Neutrophil (primary cell): ENCODE results near the gene TTC3.

Experiments used
- H3K27ac ChIP-seq: fragments of 200-600 bp; sonication (generic); 2 replicates; pipeline ENCODE4 v1.5.1; 2016; ENCODE audit warnings: mild to moderate bottlenecking, moderate library complexity
- H3K27me3 ChIP-seq: fragments of 200-600 bp; sonication (generic); 2 replicates; pipeline ENCODE4 v1.6.0; 2016; ENCODE audit warnings: mild to moderate bottlenecking
- H3K36me3 ChIP-seq: fragments of 200-600 bp; sonication (generic); 2 replicates; pipeline ENCODE4 v1.5.1; 2017
- H3K4me1 ChIP-seq, 2 experiments: fragments of 200-600 bp in 1 of 2; sonication (generic) in 1 of 2; 1 replicate in 1 of 2; 2 replicates in 1 of 2; pipeline versions ENCODE4 v1.5.1 to v1.6.1; 2013 to 2016; ENCODE audit warnings: low read depth in 1 of 2, low read length in 1 of 2, mild to moderate bottlenecking in 1 of 2, moderate library complexity in 1 of 2; ENCODE audit not compliant: control insufficient read depth in 1 of 2, insufficient read depth in 1 of 2
- H3K4me3 ChIP-seq, 2 experiments: fragments of 200-600 bp in 1 of 2; sonication (generic) in 1 of 2; 1 replicate in 1 of 2; 2 replicates in 1 of 2; pipeline ENCODE4 v1.5.1; 2013 to 2016; ENCODE audit warnings: low read depth in 1 of 2, low read length in 1 of 2, mild to moderate bottlenecking in 1 of 2, moderate library complexity in 1 of 2
- H3K9me3 ChIP-seq: fragments of 200-600 bp; sonication (generic); 2 replicates; pipeline ENCODE4 v1.5.1; 2016
- TF ChIP-seq, protein P1 (sequence below): fragments of 200-600 bp; sonication (generic); IDR thresholded peaks from 2 replicates; pipeline ENCODE4 v1.5.1; 2016; ENCODE audit warnings: antibody characterized with exemption

The TTC3 gene

DNA sequence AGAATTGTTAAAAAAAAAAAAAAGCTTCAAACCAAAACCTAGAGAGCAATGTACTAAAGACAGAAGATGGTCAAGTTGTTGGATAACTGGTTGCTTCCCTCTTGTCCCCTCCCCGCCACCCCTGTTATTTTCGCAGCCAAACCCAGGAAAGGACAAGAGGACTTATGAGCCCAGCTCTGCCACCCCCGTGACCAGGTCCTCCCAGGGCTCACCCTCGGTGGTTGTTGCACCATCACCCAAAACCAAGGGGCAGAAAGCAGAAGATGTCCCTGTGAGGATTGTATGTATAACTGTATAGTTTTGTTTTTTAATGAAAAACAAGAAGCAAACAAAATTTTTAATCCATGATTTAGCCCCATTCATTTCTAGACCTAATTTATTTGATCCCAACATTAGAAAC lies 124.7 kb downstream of the TTC3 start:
- Histone ChIP-seq H3K4me1 (no peaks in the 10 kb centered on the region), H3K36me3 (peaks cover 71% of the 10 kb centered on the region), H3K4me3 (no peak overlapping the region), H3K27ac (no peak overlapping the region), H3K27me3 (no peaks in the 10 kb centered on the region), H3K9me3 (no peaks in the 10 kb centered on the region)
- TF ChIP-seq, protein P1, sequence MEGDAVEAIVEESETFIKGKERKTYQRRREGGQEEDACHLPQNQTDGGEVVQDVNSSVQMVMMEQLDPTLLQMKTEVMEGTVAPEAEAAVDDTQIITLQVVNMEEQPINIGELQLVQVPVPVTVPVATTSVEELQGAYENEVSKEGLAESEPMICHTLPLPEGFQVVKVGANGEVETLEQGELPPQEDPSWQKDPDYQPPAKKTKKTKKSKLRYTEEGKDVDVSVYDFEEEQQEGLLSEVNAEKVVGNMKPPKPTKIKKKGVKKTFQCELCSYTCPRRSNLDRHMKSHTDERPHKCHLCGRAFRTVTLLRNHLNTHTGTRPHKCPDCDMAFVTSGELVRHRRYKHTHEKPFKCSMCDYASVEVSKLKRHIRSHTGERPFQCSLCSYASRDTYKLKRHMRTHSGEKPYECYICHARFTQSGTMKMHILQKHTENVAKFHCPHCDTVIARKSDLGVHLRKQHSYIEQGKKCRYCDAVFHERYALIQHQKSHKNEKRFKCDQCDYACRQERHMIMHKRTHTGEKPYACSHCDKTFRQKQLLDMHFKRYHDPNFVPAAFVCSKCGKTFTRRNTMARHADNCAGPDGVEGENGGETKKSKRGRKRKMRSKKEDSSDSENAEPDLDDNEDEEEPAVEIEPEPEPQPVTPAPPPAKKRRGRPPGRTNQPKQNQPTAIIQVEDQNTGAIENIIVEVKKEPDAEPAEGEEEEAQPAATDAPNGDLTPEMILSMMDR = no peak

DNA sequence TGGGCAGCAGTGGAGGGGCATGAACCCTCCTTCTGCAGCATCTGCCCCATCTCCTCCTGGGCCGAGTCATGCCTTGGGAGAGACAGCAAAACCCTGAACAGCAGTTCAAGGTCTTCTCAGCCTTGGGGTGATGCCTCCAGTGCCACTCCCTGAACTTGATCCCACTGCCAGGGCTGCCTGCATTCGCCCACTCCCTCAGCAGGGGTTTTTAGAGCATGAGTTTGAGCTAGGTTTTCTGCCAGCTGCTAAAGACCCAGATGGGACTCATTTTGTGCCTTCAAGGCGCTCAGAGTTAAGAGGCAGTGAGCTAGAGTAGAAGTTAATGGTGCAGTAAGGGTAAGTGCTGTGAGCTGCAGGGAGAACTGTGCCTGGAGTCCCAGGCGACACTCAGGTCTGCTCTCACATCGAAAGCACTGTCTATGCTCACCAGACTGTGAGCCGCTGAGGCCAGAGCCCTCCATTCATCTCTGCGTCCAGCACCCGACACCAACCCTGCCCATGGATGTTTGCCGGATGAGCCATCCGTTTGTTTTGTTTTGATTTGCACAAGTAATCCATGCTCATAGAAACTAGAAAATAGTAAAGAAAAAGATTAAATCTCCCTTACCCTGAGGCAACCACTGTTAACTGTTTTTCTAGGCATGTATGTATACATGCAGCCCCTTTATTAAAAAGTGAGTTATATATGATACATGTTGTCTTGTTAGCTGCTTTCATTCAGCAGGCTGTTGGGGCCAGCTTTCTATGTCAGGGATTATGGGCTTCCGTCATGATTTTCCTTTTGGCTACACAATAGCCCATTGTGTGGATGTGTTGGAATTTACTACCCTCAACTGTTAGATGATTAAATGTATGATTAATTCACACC lies 126.2 kb downstream of the TTC3 start:
- Histone ChIP-seq H3K36me3 (peaks cover 65% of the 10 kb centered on the region), H3K4me1 (no peaks in the 10 kb centered on the region), H3K9me3 (no peaks in the 10 kb centered on the region), H3K27me3 (no peaks in the 10 kb centered on the region), H3K27ac (no peak overlapping the region), H3K4me3 (no peak overlapping the region)
- TF ChIP-seq, protein P1 = no peak

DNA sequence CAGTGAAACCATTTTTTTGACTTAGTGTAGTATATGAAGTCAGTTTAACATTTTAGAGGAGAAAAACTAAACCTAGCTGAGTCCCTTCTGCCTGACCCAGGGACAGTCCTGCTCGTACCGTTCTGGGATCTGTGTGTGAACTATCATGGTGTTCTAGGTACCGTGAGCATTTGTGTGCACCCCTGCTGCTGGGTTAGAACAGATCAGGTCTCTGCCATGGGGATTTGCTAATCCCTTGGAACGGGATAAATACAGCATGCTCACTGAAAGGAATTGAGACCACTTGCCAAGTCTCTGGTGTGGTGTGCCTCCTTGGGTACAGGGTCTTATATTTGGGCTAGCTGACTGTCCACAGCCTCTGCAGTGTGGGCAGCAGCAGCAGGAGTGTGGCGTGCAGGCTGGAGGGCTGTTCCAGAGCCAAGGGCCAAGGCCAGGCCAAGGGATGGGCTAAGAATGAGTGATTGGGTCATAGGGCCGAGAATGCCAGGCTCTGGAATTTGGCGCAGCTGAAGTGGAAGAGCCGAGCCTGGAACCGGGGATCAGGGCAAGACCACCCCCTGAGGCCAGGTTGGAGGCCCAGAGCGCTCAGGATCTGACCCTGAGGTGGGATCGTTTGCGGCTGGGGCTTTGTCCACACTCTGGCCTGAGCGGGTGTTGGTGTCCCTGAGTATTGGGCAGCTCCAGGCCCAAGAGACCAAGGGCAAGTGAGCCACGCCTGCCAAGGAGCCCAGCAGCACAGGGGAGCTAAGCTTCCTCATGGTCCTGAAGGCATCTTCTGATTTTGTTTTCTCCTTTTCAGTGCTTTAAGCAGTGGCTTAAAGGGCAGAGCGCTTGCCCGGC lies 127.8 kb downstream of the TTC3 start:
- H3K4me1 ChIP-seq = no peaks in the 10 kb centered on the region
- no peak overlapping the region for H3K27ac ChIP-seq
- H3K27me3 ChIP-seq = no peaks in the 10 kb centered on the region
- H3K4me3 ChIP-seq = no peak overlapping the region
- H3K36me3 ChIP-seq = peaks cover 52% of the 10 kb centered on the region
- H3K9me3 ChIP-seq = no peaks in the 10 kb centered on the region
- TF ChIP-seq, protein P1 = no peak

DNA sequence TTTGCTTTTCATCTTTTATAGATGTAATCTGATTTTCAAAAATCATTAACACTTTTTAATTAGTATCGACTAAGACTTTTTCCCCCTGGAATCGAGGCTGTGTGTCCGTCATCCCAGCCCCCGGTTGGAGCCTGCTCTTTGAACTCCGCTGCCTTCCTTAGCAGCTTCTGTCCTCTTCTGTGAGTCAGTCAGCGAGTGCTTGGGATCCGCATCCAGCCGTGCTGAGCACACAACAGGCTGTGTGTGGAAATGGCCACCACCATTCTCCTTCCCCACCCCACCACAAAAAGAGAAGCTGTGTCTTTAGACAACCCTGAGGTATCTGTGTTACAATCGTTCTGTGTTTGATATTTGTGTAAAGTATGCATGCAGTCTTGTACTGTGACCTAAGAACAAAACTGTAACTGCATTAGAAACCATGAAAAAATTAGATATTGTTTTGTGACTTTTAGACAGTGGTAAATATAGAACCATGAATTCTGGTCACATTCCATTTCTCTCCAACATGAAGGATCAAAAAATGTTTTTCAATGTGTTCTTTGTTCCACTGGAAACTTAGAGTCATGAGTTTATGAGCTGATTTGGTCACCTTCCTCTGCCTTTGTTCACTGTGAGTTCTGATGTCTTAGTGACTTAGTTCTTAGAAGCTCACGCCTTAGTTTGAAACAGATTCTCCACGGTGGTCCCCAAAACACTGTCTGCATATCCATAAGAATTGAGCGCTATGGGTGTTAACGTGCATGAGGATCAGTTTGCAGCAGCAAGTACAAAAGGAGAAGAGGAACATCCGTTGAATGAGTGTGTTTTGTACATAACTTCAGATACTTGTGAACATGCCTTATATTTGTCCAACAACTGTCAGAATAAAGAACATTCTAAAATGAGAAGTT lies 129.4 kb downstream of the TTC3 start:
- H3K9me3 ChIP-seq = no peaks in the 10 kb centered on the region
- peaks cover 42% of the 10 kb centered on the region for H3K36me3 ChIP-seq
- no peaks in the 10 kb centered on the region for H3K27me3 ChIP-seq
- no peak overlapping the region for H3K27ac ChIP-seq
- no peak overlapping the region for H3K4me3 ChIP-seq
- H3K4me1 ChIP-seq = peaks cover 0 to 1% of the 10 kb centered on the region in 2 experiments
- TF ChIP-seq, protein P1 = no peak

DNA sequence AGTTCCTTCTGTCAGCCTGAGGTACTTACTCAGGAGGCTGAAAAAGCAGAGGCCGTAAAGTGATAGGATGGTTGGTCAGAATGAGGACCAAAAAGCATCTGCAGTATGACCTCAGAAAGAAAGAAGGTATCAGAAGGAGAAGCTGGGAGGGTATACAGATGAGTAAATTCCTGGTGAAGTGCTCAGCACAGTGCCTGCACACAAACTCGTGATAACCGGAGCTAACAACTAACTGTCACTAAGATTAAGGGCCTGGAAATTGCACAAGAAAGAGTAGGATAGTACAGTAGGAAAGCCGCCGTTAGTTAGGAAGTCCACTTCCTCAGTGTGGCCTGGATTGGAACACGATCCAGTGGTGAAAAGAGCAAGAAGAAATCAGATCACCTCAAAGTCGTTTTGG lies 131.5 kb downstream of the TTC3 start:
- Histone ChIP-seq H3K36me3 (peaks cover 23% of the 10 kb centered on the region), H3K27ac (no peak overlapping the region), H3K4me3 (no peak overlapping the region), H3K27me3 (no peaks in the 10 kb centered on the region), H3K4me1 (peaks cover 0 to 12% of the 10 kb centered on the region in 2 experiments), H3K9me3 (no peaks in the 10 kb centered on the region)
- TF ChIP-seq, protein P1 = no peak
